Mammary epithelial cell (primary cell): ENCODE results near the gene CD151.

Experiments
- EZH2 ChIP-seq: IDR thresholded peaks from 2 replicates; pipeline ENCODE4 v1.6.1; 2012; ENCODE audit warnings: low read length, inconsistent platforms, borderline replicate concordance
- TF ChIP-seq, protein P1 (sequence below), 2 donors: IDR thresholded peaks in 1 of 2; conservative IDR thresholded peaks in 1 of 2; 2 replicates each; pipeline ENCODE4 v1.5.1; 2011 to 2012; ENCODE audit warnings: inconsistent platforms in 2 of 2, low read length in 2 of 2, mild to moderate bottlenecking in 2 of 2, control low read depth in 1 of 2, low read depth in 1 of 2; ENCODE audit not compliant: insufficient read depth in 1 of 2; ENCODE audit errors: extremely low read depth in 1 of 2

DNA sequence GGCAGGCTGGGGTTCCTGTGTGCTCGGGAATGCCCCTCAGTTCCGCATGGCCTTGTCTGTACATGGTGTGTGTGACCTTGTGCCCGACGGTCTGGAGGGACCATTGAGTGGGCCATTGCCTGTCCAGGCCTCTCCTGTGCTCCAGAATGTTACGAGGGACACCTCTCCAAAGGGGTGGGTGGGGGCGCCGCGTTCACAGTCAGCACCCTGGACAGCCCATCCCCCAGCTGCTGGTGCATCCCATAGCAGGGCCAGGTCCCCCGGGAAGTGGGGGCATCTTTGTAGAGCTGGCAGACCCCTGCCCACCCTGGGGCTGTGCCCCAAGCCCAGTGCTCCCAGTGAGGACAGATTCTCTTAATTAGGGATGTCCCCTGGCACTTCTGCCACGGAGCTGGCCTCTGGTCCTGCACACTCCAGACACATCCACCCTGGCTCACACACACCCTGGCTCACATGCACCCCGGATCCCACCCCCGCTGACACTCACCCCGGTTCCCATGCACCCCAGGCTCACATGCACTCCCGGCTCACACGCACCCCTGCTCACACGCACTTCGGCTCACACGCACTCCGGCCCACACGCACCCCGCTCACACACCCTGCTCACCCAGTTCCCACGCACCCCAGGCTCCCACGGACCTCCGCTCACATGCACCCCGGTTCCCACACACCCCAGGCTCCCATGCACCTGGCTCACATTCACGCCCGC lies 25.5 kb downstream of the CD151 start:
- TF ChIP-seq, protein P1, sequence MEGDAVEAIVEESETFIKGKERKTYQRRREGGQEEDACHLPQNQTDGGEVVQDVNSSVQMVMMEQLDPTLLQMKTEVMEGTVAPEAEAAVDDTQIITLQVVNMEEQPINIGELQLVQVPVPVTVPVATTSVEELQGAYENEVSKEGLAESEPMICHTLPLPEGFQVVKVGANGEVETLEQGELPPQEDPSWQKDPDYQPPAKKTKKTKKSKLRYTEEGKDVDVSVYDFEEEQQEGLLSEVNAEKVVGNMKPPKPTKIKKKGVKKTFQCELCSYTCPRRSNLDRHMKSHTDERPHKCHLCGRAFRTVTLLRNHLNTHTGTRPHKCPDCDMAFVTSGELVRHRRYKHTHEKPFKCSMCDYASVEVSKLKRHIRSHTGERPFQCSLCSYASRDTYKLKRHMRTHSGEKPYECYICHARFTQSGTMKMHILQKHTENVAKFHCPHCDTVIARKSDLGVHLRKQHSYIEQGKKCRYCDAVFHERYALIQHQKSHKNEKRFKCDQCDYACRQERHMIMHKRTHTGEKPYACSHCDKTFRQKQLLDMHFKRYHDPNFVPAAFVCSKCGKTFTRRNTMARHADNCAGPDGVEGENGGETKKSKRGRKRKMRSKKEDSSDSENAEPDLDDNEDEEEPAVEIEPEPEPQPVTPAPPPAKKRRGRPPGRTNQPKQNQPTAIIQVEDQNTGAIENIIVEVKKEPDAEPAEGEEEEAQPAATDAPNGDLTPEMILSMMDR (conservative IDR thresholded peaks at IDR 0.05 in 1 of 2, IDR thresholded peaks at IDR 0.05 in 1 of 2; ENCODE audit: extremely low read depth in 1 of 2, insufficient read depth in 1 of 2, low read depth in 1 of 2, low read length in 2 of 2): no peak
- TF ChIP-seq EZH2: no peak
